ENCODE data around the gene SIDT2. TPM values are rescaled to one million over a fixed set of nuclear protein-coding genes. Genes with fewer than 3 reads are reported as not detected.

SIDT2 gene
- total RNA-seq, 1 experiment from 2014 or later: 27.6 TPM

- CTCF ChIA-PET: interaction anchor here (0.9 to 3.5 kb wide), 7 partner anchors 11 to 82 kb away, joined by 3 to 37 read pairs (median 4); partner anchors contain the start of genes PCSK7, RNF214, SIDT2 and TAGLN
- H3K27me3 Mint-ChIP-seq (ENCODE audit: low read depth): no peaks in the 10 kb centered on the region
- H3K27ac Mint-ChIP-seq: no peak overlapping the region
- no peaks in the 10 kb centered on the region for H3K9me3 Mint-ChIP-seq
- POLR2A ChIA-PET: no interaction called here
- DNase-seq (ENCODE audit: low spot score): no peak
- H3K4me1 Mint-ChIP-seq: peaks cover 3% of the 10 kb centered on the region; the same call in 1 of the 2 replicates
- TF ChIP-seq ATF1 (CRISPR knock-in tag; IDR thresholded peaks at IDR 0.05) (no peak), MYBL2 (CRISPR knock-in tag; IDR thresholded peaks at IDR 0.05) (no peak), MLX (CRISPR knock-in tag; IDR thresholded peaks at IDR 0.05) (no peak), TEAD4 (CRISPR knock-in tag; IDR thresholded peaks at IDR 0.05) (no peak), SOX15 (CRISPR knock-in tag; IDR thresholded peaks at IDR 0.05) (no peak)
- TF ChIP-seq, protein P1, sequence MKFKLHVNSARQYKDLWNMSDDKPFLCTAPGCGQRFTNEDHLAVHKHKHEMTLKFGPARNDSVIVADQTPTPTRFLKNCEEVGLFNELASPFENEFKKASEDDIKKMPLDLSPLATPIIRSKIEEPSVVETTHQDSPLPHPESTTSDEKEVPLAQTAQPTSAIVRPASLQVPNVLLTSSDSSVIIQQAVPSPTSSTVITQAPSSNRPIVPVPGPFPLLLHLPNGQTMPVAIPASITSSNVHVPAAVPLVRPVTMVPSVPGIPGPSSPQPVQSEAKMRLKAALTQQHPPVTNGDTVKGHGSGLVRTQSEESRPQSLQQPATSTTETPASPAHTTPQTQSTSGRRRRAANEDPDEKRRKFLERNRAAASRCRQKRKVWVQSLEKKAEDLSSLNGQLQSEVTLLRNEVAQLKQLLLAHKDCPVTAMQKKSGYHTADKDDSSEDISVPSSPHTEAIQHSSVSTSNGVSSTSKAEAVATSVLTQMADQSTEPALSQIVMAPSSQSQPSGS (CRISPR knock-in tag; IDR thresholded peaks at IDR 0.05; ENCODE audit: borderline replicate concordance, low read depth): no peak
- H3K36me3 Mint-ChIP-seq: peaks cover 11% of the 10 kb centered on the region; the same call in 1 of the 2 replicates
- H3K4me3 Mint-ChIP-seq: no peak overlapping the region
- no peak for ATAC-seq
Observed at GRCh38 chr11:117220999-117221774, 42.6 kb downstream of the SIDT2 start.

DNA sequence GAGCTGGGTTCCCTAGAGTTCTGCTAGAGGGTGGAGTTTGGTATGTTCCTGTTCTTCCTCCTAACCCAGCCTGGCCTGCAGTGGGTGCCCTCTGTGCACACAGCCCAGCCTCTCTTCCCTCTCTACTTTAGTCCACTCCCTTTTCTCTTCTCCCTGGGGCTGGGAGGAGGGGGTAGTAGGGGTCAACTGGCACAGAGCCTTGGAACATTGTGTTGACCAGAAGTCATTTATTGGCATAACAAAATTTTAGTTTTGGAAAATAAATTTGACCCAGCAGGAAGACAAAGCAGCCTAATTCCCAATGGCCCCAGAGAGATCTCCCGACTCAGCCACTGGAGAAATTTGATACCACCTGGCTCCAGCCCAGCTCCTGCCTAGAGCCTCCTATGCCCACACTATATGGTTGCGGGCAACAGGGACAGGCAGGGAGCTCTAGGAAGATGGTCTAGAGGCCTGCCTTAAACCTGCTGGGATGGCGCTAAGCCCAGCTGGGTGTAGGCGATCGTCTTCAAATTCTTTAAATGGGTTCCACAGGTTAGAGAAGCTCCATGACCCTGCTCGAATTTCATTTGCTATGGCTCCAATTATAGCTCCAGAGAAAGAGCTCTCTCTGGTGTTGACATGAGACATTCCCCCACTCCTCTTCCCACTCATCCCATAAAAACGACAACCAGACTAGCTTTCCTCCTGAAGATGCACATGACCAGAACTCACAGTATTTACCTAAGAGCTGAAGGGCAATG lies 43.4 kb downstream of the SIDT2 start:
- no peak overlapping the region for H3K4me3 Mint-ChIP-seq
- H3K36me3 Mint-ChIP-seq: peaks cover 14% of the 10 kb centered on the region; the same call in 1 of the 2 replicates
- CTCF ChIA-PET: interaction anchor here (0.6 to 3.5 kb wide), 9 partner anchors 10 to 101 kb away, joined by 3 to 37 read pairs (median 4); partner anchors contain the start of genes PCSK7, RNF214, SIDT2 and TAGLN
- DNase-seq (ENCODE audit: low spot score): no peak
- no peaks in the 10 kb centered on the region for H3K9me3 Mint-ChIP-seq
- no peak for TF ChIP-seq IRF1 (CRISPR knock-in tag; IDR thresholded peaks at IDR 0.05)
- TF ChIP-seq SMAD3 (CRISPR knock-in tag; IDR thresholded peaks at IDR 0.05; ENCODE audit: borderline replicate concordance): no peak
- TF ChIP-seq ZNF232 (CRISPR knock-in tag; IDR thresholded peaks at IDR 0.05): no peak
- no peak for TF ChIP-seq FOXP1 (CRISPR knock-in tag; IDR thresholded peaks at IDR 0.05; ENCODE audit: borderline replicate concordance)
- TF ChIP-seq EMX1 (CRISPR knock-in tag; IDR thresholded peaks at IDR 0.05): no peak
- no peak for TF ChIP-seq ZNF121 (CRISPR knock-in tag; IDR thresholded peaks at IDR 0.05)
- TF ChIP-seq, protein P2, sequence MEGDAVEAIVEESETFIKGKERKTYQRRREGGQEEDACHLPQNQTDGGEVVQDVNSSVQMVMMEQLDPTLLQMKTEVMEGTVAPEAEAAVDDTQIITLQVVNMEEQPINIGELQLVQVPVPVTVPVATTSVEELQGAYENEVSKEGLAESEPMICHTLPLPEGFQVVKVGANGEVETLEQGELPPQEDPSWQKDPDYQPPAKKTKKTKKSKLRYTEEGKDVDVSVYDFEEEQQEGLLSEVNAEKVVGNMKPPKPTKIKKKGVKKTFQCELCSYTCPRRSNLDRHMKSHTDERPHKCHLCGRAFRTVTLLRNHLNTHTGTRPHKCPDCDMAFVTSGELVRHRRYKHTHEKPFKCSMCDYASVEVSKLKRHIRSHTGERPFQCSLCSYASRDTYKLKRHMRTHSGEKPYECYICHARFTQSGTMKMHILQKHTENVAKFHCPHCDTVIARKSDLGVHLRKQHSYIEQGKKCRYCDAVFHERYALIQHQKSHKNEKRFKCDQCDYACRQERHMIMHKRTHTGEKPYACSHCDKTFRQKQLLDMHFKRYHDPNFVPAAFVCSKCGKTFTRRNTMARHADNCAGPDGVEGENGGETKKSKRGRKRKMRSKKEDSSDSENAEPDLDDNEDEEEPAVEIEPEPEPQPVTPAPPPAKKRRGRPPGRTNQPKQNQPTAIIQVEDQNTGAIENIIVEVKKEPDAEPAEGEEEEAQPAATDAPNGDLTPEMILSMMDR (IDR thresholded peaks at IDR 0.05): no peak
- no peak for TF ChIP-seq MXD4 (CRISPR knock-in tag; IDR thresholded peaks at IDR 0.05; ENCODE audit: borderline replicate concordance)
- TF ChIP-seq FOXJ3 (CRISPR knock-in tag; IDR thresholded peaks at IDR 0.05; ENCODE audit: borderline replicate concordance): no peak
- TF ChIP-seq ZNF317 (CRISPR knock-in tag; IDR thresholded peaks at IDR 0.05; ENCODE audit: borderline replicate concordance, low read depth): no peak
- TF ChIP-seq, protein P3, sequence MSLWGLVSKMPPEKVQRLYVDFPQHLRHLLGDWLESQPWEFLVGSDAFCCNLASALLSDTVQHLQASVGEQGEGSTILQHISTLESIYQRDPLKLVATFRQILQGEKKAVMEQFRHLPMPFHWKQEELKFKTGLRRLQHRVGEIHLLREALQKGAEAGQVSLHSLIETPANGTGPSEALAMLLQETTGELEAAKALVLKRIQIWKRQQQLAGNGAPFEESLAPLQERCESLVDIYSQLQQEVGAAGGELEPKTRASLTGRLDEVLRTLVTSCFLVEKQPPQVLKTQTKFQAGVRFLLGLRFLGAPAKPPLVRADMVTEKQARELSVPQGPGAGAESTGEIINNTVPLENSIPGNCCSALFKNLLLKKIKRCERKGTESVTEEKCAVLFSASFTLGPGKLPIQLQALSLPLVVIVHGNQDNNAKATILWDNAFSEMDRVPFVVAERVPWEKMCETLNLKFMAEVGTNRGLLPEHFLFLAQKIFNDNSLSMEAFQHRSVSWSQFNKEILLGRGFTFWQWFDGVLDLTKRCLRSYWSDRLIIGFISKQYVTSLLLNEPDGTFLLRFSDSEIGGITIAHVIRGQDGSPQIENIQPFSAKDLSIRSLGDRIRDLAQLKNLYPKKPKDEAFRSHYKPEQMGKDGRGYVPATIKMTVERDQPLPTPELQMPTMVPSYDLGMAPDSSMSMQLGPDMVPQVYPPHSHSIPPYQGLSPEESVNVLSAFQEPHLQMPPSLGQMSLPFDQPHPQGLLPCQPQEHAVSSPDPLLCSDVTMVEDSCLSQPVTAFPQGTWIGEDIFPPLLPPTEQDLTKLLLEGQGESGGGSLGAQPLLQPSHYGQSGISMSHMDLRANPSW (CRISPR knock-in tag; conservative IDR thresholded peaks at IDR 0.05; ENCODE audit: low read depth): no peak
- no peak for TF ChIP-seq USF2 (CRISPR knock-in tag; IDR thresholded peaks at IDR 0.05)
- TF ChIP-seq ZNF416 (CRISPR knock-in tag; IDR thresholded peaks at IDR 0.05): no peak
- TF ChIP-seq TEAD1 (CRISPR knock-in tag; IDR thresholded peaks at IDR 0.05): no peak
- peaks cover 3% of the 10 kb centered on the region; the same call in 1 of the 2 replicates for H3K4me1 Mint-ChIP-seq
- H3K27me3 Mint-ChIP-seq (ENCODE audit: low read depth): no peaks in the 10 kb centered on the region
- H3K27ac Mint-ChIP-seq: peak overlapping the region; percentile 51; the same call in 1 of the 2 replicates
- peak; percentile 43; the same call in 1 of the 2 replicates for ATAC-seq
- POLR2A ChIA-PET: no interaction called here

Data from WTC11 (cell line).